Measurements from ENCODE around the gene MMP13.

DNA sequence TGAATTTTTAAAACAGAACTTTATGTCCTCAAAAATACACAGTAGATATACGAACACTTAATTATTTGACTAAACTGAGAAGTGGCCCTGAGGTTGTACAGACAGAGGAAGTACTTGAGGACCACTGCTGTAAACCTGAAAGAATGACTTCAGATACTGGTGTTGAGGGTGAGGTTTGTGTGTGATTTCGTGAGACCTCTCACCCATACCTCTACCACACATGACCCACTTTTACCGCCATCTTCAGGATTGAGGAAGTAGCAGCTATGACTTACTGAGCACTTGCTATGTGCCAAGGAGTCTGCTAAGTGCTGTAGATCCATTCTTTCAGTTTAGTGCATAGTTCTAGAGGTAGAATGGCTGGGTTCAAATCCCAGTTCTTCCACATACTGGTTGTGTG is 21.9 kb downstream of the MMP13 start:
- TF ChIP-seq POLR2A (IDR thresholded peaks at IDR 0.05; ENCODE audit: low read depth, low read length) (no peak), TAF1 (IDR thresholded peaks at IDR 0.05; ENCODE audit: low read depth, low read length) (no peak), POLR2AphosphoS5 (IDR thresholded peaks at IDR 0.05; ENCODE audit: low read depth, low read length) (no peak)
